GM18505 (cell line): ENCODE results near the gene GRIK2.

Source experiments
- ATAC-seq: cut with Tn5 transposase; IDR thresholded peaks from one replicate; pipeline ENCODE4 v1.9.1; 2021; ENCODE audit not compliant: unreplicated experiment
- POLR2A ChIP-seq: IDR thresholded peaks from 4 replicates; pipeline ENCODE4 v1.6.1; 2011; ENCODE audit warnings: borderline replicate concordance; ENCODE audit not compliant: insufficient read depth, insufficient read length; ENCODE audit errors: extremely low read depth

The GRIK2 gene

GRCh38 chr6:101545191-101545590 is 151.7 kb downstream of the GRIK2 start:
- ATAC-seq, result no peak
- no peak for TF ChIP-seq POLR2A

GRCh38 chr6:101550451-101550850 is 156.9 kb downstream of the GRIK2 start:
- no peak for ATAC-seq
- no peak for TF ChIP-seq POLR2A

GRCh38 chr6:101554231-101554630 is 160.7 kb downstream of the GRIK2 start:
- no peak for TF ChIP-seq POLR2A

GRCh38 chr6:101558712-101559111 is 165.2 kb downstream of the GRIK2 start:
- TF ChIP-seq POLR2A, result no peak
- no peak for ATAC-seq

More at GRCh38 chr6:101554231-101554630, 160.7 kb downstream of the GRIK2 start:
- ATAC-seq, result no peak

GRCh38 chr6:101572627-101573026 is 179.1 kb downstream of the GRIK2 start:
- TF ChIP-seq POLR2A, result no peak
- ATAC-seq, result no peak

GRCh38 chr6:101577091-101577490 is 183.6 kb downstream of the GRIK2 start:
- ATAC-seq, result no peak
- TF ChIP-seq POLR2A, result no peak

GRCh38 chr6:101578306-101578705 is 184.8 kb downstream of the GRIK2 start:
- no peak for ATAC-seq
- no peak for TF ChIP-seq POLR2A

GRCh38 chr6:101582792-101583191 is 189.3 kb downstream of the GRIK2 start:
- ATAC-seq, result no peak
- no peak for TF ChIP-seq POLR2A

GRCh38 chr6:101585501-101585900 is 192.0 kb downstream of the GRIK2 start:
- ATAC-seq, result no peak
- TF ChIP-seq POLR2A, result no peak

GRCh38 chr6:101588343-101588742 is 194.8 kb downstream of the GRIK2 start:
- TF ChIP-seq POLR2A, result no peak
- ATAC-seq, result no peak

GRCh38 chr6:101595276-101595675 is 201.8 kb downstream of the GRIK2 start:
- no peak for TF ChIP-seq POLR2A
- ATAC-seq, result no peak

GRCh38 chr6:101597693-101598092 is 204.2 kb downstream of the GRIK2 start:
- no peak for ATAC-seq
- no peak for TF ChIP-seq POLR2A

GRCh38 chr6:101605426-101605825 is 211.9 kb downstream of the GRIK2 start:
- no peak for ATAC-seq
- no peak for TF ChIP-seq POLR2A

- no peak for TF ChIP-seq POLR2A
- peak; percentile 90 for ATAC-seq
Observed at GRCh38 chr6:101605874-101606273, 212.4 kb downstream of the GRIK2 start.

- TF ChIP-seq POLR2A, result no peak
- no peak for ATAC-seq
Observed at GRCh38 chr6:101607111-101607690, 213.7 kb downstream of the GRIK2 start.

- ATAC-seq, result no peak
- no peak for TF ChIP-seq POLR2A
Observed at GRCh38 chr6:101608703-101609102, 215.2 kb downstream of the GRIK2 start.

GRCh38 chr6:101613556-101613955 is 220.0 kb downstream of the GRIK2 start:
- no peak for TF ChIP-seq POLR2A

More at GRCh38 chr6:101613556-101613955, 220.0 kb downstream of the GRIK2 start:
- ATAC-seq, result no peak
